Gastroesophageal sphincter (tissue), 4 donors: ENCODE data around the gene ESR1. TPM values are rescaled to one million over a fixed set of nuclear protein-coding genes. Genes with fewer than 3 reads are reported as not detected.

Experiments used
- ATAC-seq: fragments of 150-250 bp; one replicate; pipeline ENCODE4 v1.9.1; 2016; ENCODE audit warnings: mild to moderate bottlenecking, moderate library complexity
- H3K27ac ChIP-seq, 4 donors: fragments of 200-600 bp; sonication (generic) in 3 of 4; 1 replicate in 3 of 4; 2 replicates in 1 of 4; pipeline ENCODE4 v1.5.1; 2016 to 2019
- H3K27me3 ChIP-seq: fragments of 200-600 bp; sonication (generic); one replicate; pipeline ENCODE4 v1.5.1; 2019
- H3K36me3 ChIP-seq, 2 donors: fragments of 200-600 bp; sonication (generic); one replicate each; pipeline ENCODE4 v1.5.1; 2019; ENCODE audit warnings: control low read depth in 1 of 2
- H3K4me1 ChIP-seq, 3 donors: fragments of 200-600 bp; sonication (generic); 1 replicate in 2 of 3; 2 replicates in 1 of 3; pipeline ENCODE4 v1.5.1; 2016 to 2019; ENCODE audit warnings: control low read depth in 2 of 3
- H3K4me3 ChIP-seq, 2 donors: fragments of 200-600 bp; sonication (generic); one replicate each; pipeline ENCODE4 v1.5.1; 2019; ENCODE audit warnings: mild to moderate bottlenecking in 1 of 2, moderate library complexity in 1 of 2
- H3K9me3 ChIP-seq, 3 donors: fragments of 200-600 bp; sonication (generic); one replicate each; pipeline ENCODE4 v1.5.1; 2017 to 2019; ENCODE audit warnings: control low read depth in 2 of 3
- EP300 ChIP-seq: sonication (generic); formaldehyde crosslinking; IDR thresholded peaks from one replicate; pipeline ENCODE4 v1.6.1; 2017; ENCODE audit warnings: antibody characterized with exemption, mild to moderate bottlenecking
- POLR2A ChIP-seq, 2 donors: fragments of 450-650 bp; IDR thresholded peaks; one replicate each; pipeline ENCODE4 v1.6.1; 2017; ENCODE audit warnings: antibody characterized with exemption in 2 of 2, mild to moderate bottlenecking in 2 of 2, moderate library complexity in 1 of 2
- POLR2AphosphoS5 ChIP-seq: sonication (generic); formaldehyde crosslinking; IDR thresholded peaks from one replicate; pipeline ENCODE4 v1.6.1; 2017; ENCODE audit warnings: antibody characterized with exemption
- WGBS, 2 donors: methylation state at CpG; one replicate each; pipeline ENCODE4 v1.1.5; 2018; ENCODE audit warnings: low coverage in 1 of 2; 5-methylcytosine and 5-hydroxymethylcytosine counted together
- total RNA-seq, 4 donors: library from RNA; depleted of rRNA; stranded (reverse); fragments of >200 nt; gene quantifications; one replicate each; pipeline ENCODE4 v1.1.0, GENCODE V29; 2016
- TF ChIP-seq, protein P1 (sequence below), 4 experiments: fragments of 200-600 bp in 2 of 4; fragments of 450-650 bp in 2 of 4; sonication (generic) in 1 of 4; IDR thresholded peaks; one replicate each; pipeline ENCODE4 v1.5.1; 2017 to 2019; ENCODE audit warnings: antibody characterized with exemption in 4 of 4, mild to moderate bottlenecking in 2 of 4, moderate library complexity in 2 of 4

ESR1 gene
- total RNA-seq, 4 donors from 2014 or later: 0.93 to 2.3 (median 0.97) TPM

GRCh38 chr6:152118678-152119077 lies 311.2 kb downstream of the ESR1 start:
- no peak overlapping the region for H3K27ac ChIP-seq
- ATAC-seq: no peak
- H3K27me3 ChIP-seq: no peaks in the 10 kb centered on the region
- H3K9me3 ChIP-seq: no peaks in the 10 kb centered on the region
- no peak for TF ChIP-seq EP300
- TF ChIP-seq, protein P1, sequence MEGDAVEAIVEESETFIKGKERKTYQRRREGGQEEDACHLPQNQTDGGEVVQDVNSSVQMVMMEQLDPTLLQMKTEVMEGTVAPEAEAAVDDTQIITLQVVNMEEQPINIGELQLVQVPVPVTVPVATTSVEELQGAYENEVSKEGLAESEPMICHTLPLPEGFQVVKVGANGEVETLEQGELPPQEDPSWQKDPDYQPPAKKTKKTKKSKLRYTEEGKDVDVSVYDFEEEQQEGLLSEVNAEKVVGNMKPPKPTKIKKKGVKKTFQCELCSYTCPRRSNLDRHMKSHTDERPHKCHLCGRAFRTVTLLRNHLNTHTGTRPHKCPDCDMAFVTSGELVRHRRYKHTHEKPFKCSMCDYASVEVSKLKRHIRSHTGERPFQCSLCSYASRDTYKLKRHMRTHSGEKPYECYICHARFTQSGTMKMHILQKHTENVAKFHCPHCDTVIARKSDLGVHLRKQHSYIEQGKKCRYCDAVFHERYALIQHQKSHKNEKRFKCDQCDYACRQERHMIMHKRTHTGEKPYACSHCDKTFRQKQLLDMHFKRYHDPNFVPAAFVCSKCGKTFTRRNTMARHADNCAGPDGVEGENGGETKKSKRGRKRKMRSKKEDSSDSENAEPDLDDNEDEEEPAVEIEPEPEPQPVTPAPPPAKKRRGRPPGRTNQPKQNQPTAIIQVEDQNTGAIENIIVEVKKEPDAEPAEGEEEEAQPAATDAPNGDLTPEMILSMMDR (IDR thresholded peaks at IDR 0.05): no peak
- H3K4me1 ChIP-seq: peaks cover 0 to 13% (median 7%) of the 10 kb centered on the region in 3 donors
- 88 to 89% methylated on average over 3 to 5 of the region's 5 CpGs for WGBS, 2 donors
- peaks cover 0 to 41% of the 10 kb centered on the region in 2 donors for H3K36me3 ChIP-seq
- no peak overlapping the region for H3K4me3 ChIP-seq

- TF ChIP-seq POLR2A (IDR thresholded peaks at IDR 0.05) (no peak), EP300 (no peak), POLR2AphosphoS5 (no peak)
- TF ChIP-seq, protein P1 (IDR thresholded peaks at IDR 0.05): no peak
- Histone ChIP-seq H3K4me3 (no peak overlapping the region), H3K9me3 (no peaks in the 10 kb centered on the region), H3K27ac (no peak overlapping the region), H3K36me3 (peaks cover 0 to 47% of the 10 kb centered on the region in 2 donors), H3K4me1 (peaks cover 0 to 17% (median 7%) of the 10 kb centered on the region in 3 donors), H3K27me3 (no peaks in the 10 kb centered on the region)
- 63 to 83% methylated on average over 7 of the region's 7 CpGs for WGBS, 2 donors
- ATAC-seq: no peak
Observed at GRCh38 chr6:152119831-152120230, 312.3 kb downstream of the ESR1 start.

DNA sequence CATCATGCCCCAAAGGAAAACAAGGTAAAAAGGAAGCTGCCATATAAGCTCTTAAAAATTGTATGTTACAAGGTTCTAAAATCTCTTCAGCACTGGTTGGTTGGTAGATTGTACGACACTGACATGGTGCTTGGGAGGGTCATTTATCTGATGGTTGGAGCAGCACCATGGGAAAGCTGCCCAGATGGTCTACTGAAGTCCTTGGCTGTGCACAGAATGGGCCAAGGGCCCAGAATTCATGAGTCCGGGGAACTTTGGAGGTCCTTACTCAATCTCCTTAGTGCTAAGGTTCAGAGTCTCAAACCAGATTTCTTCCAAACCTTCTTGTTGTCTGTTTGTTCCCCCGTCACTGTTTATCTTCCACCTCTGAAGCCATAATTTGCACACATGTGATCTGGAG lies 314.4 kb downstream of the ESR1 start:
- H3K4me3 ChIP-seq: no peak overlapping the region
- H3K27ac ChIP-seq: no peak overlapping the region
- peaks cover 0 to 58% of the 10 kb centered on the region in 2 donors for H3K36me3 ChIP-seq
- H3K27me3 ChIP-seq: no peaks in the 10 kb centered on the region
- H3K4me1 ChIP-seq: peaks cover 0 to 15% (median 7%) of the 10 kb centered on the region in 3 donors
- TF ChIP-seq EP300 (no peak), POLR2AphosphoS5 (no peak), POLR2A (IDR thresholded peaks at IDR 0.05) (no peak)
- TF ChIP-seq, protein P1 (IDR thresholded peaks at IDR 0.05): no peak
- no peaks in the 10 kb centered on the region for H3K9me3 ChIP-seq
- ATAC-seq: peak; percentile 57
- 49 to 56% methylated on average over 3 of the region's 3 CpGs for WGBS, 2 donors

DNA sequence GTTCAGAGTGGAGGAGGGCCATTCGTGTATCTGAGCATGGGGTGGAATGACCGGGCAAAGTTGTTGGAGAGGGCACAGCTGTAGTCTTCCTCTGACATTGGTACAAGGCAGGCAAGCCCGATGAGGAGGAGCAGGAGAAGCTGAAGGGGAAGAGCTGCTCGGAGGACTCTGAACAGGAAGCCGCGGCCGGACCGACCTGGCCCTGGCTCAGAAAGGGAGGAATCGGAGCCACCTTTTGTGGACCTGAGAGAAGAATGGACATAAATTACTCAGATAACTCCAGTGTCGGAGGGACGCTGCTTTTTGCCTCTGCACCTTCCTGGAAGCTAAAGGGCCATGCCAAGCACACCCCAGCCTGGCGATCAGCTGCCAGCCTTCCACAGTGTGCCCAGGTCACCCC lies 315.0 kb downstream of the ESR1 start:
- Histone ChIP-seq H3K4me3 (no peak overlapping the region), H3K27me3 (no peaks in the 10 kb centered on the region), H3K9me3 (no peaks in the 10 kb centered on the region), H3K36me3 (peaks cover 0 to 58% of the 10 kb centered on the region in 2 donors), H3K4me1 (peaks cover 2 to 13% (median 3%) of the 10 kb centered on the region in 3 donors), H3K27ac (no peak overlapping the region)
- TF ChIP-seq EP300: no peak
- TF ChIP-seq, protein P1 (IDR thresholded peaks at IDR 0.05): no peak
- no peak for TF ChIP-seq POLR2AphosphoS5
- TF ChIP-seq POLR2A (IDR thresholded peaks at IDR 0.05): no peak
- WGBS, 2 donors: 100% methylated on average over 1 of the region's 12 CpGs; no CpG with 5 or more reads in 1 of the 2 donors
- no peak for ATAC-seq

DNA sequence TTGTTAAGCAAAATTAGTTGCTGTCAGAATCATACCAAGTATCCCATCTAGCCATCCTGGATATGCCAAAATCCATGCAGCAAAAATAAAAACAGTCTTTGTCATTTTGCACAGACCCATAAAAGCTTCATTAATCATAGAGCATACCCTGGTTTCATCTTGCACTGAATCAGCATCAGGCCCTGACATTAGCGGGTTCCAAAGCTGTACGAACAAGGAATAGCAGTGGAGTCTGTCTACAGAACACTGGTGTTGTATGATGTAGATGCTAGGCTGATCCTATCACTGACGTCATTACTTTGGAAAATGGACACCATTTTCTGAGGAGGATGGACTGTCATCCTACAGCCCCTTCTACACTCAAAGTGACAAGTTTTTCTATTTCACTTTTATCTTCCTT lies 315.6 kb downstream of the ESR1 start:
- H3K9me3 ChIP-seq: no peaks in the 10 kb centered on the region
- TF ChIP-seq EP300 (no peak), POLR2AphosphoS5 (no peak), POLR2A (IDR thresholded peaks at IDR 0.05) (no peak)
- TF ChIP-seq, protein P1 (IDR thresholded peaks at IDR 0.05): no peak
- H3K4me1 ChIP-seq: peaks cover 0 to 12% (median 3%) of the 10 kb centered on the region in 3 donors
- no peak for ATAC-seq
- H3K27me3 ChIP-seq: no peaks in the 10 kb centered on the region
- peaks cover 0 to 63% of the 10 kb centered on the region in 2 donors for H3K36me3 ChIP-seq
- no peak overlapping the region for H3K27ac ChIP-seq
- 67 to 100% methylated on average over 2 to 3 of the region's 3 CpGs for WGBS, 2 donors
- no peak overlapping the region for H3K4me3 ChIP-seq
